Right cardiac atrium (tissue), 5 donors: ENCODE results near the gene CACNB1. TPM values are rescaled to one million over a fixed set of nuclear protein-coding genes. Genes with fewer than 3 reads are reported as not detected.

Experiments used
- ATAC-seq, 2 donors: fragments of 200-7000 bp; cut with Tn5 transposase; one replicate each; pipeline versions ENCODE4 v1.8.0 to v1.9.1; 2020; ENCODE audit warnings: moderate library complexity in 2 of 2, mild to moderate bottlenecking in 1 of 2
- DNase-seq, 3 donors: peaks; one replicate each; pipeline ENCODE4 v3.0.0-alpha.2; 2020
- H3K27ac ChIP-seq: one replicate; pipeline ENCODE4 v1.5.1; 2013; ENCODE audit warnings: mild to moderate bottlenecking, low read length, control low read depth, moderate library complexity
- H3K27me3 ChIP-seq: one replicate; pipeline ENCODE4 v1.6.1; 2013; ENCODE audit not compliant: control insufficient read depth, insufficient read depth
- H3K4me1 ChIP-seq: one replicate; pipeline ENCODE4 v1.6.1; 2013; ENCODE audit warnings: low read length; ENCODE audit not compliant: control insufficient read depth, insufficient read depth
- H3K4me3 ChIP-seq: one replicate; pipeline ENCODE4 v1.5.1; 2013; ENCODE audit warnings: low read length, control low read depth
- H3K9me3 ChIP-seq: one replicate; pipeline ENCODE4 v1.6.1; 2013; ENCODE audit warnings: low read length; ENCODE audit not compliant: control insufficient read depth
- WGBS: extraction: QIAGEN DNeasy Blood & Tissue Kit; methylation state at CpG from one replicate; pipeline ENCODE4 v1.1.7; 2013; 5-methylcytosine and 5-hydroxymethylcytosine counted together
- intact Hi-C, 4 donors: fragments of 100-400 bp; cut with DNase I; formaldehyde crosslinking; loops; one replicate each; pipeline versions ENCODE4 v1.11.0 to v1.14.0; 2022 to 2023
- polyA plus RNA-seq: library from polyadenylated mRNA; stranded (reverse); fragments of 200-250 nt; gene quantifications from one replicate; pipeline ENCODE4 v1.2.3, GENCODE V29; 2013
- total RNA-seq, 4 donors: library from RNA; stranded (reverse); fragmentation: NEBNext Ultra II Directional; extraction: Animal tissue kit (Norgen Biotek cat#: 25700); gene quantifications; one replicate each; pipeline ENCODE4 v1.2.1, GENCODE V29; 2021
- donor health status: healthy with polysubstance abuse.
- donor health status: DM: no; HTN: yes; CAD: no.
- donor health status: DM: no; HTN: no; CAD: no.
- donor health status: DM: no; HTN: yes; CAD: no; lungs with severe emphysema.
- donor health status: DM: yes; HTN: yes; CAD: no.

The CACNB1 gene
- total and polyA plus RNA-seq, 5 donors = 5.8 to 10.8 (median 7.7) TPM

GRCh38 chr17:39164675-39165143, 32.8 kb downstream of the CACNB1 start:
- ATAC-seq = peak; percentile 95
- Histone ChIP-seq H3K4me1 (no peaks in the 10 kb centered on the region), H3K27me3 (no peaks in the 10 kb centered on the region), H3K9me3 (no peaks in the 10 kb centered on the region), H3K27ac (no peak overlapping the region), H3K4me3 (peak overlapping the region; percentile 44)
- WGBS = under 1% methylated on average over 15 of the region's 15 CpGs
- intact Hi-C loops = loop anchor here in 1 of 4 donors (10.0 kb wide), 1 partner anchor 70 kb away; no protein-coding TSS in a partner anchor
- DNase-seq = peak; percentile 94 to 97 (median 96)

GRCh38 chr17:39161962-39162361, 35.5 kb downstream of the CACNB1 start:
- DNase-seq (no peak), ATAC-seq (no peak)
- no peaks in the 10 kb centered on the region for H3K27me3 ChIP-seq
- H3K4me3 ChIP-seq = no peak overlapping the region
- H3K4me1 ChIP-seq = no peaks in the 10 kb centered on the region
- H3K27ac ChIP-seq = no peak overlapping the region
- intact Hi-C loops = loop anchor here in 1 of 4 donors (10.0 kb wide), 1 partner anchor 73 kb away; no protein-coding TSS in a partner anchor
- WGBS = 71% methylated on average over 2 of the region's 2 CpGs
- no peaks in the 10 kb centered on the region for H3K9me3 ChIP-seq

- ATAC-seq (no peak), DNase-seq (peak in 1 of 3 donors; percentile 39)
- H3K4me1 ChIP-seq = no peaks in the 10 kb centered on the region
- WGBS = 92% methylated on average over 2 of the region's 2 CpGs
- H3K27me3 ChIP-seq = no peaks in the 10 kb centered on the region
- no peak overlapping the region for H3K27ac ChIP-seq
- no peaks in the 10 kb centered on the region for H3K9me3 ChIP-seq
- no peak overlapping the region for H3K4me3 ChIP-seq
- intact Hi-C loops = no loop called here
These were observed 38.8 kb downstream of the CACNB1 start for GRCh38 chr17:39158623-39159022.

GRCh38 chr17:39156491-39156890, 41.0 kb downstream of the CACNB1 start:
- intact Hi-C loops = no loop called here
- Histone ChIP-seq H3K4me3 (no peak overlapping the region), H3K27me3 (no peaks in the 10 kb centered on the region), H3K9me3 (no peaks in the 10 kb centered on the region), H3K27ac (no peak overlapping the region), H3K4me1 (peaks cover 5% of the 10 kb centered on the region)
- no peak for ATAC-seq
- peak in 1 of 3 donors; percentile 4 for DNase-seq
- 66% methylated on average over 7 of the region's 7 CpGs for WGBS

- H3K4me1 ChIP-seq = peaks cover 5% of the 10 kb centered on the region
- H3K27ac ChIP-seq = no peak overlapping the region
- WGBS = 42% methylated on average over 2 of the region's 2 CpGs
- no peak overlapping the region for H3K4me3 ChIP-seq
- ATAC-seq (no peak), DNase-seq (no peak)
- intact Hi-C loops = no loop called here
- no peaks in the 10 kb centered on the region for H3K9me3 ChIP-seq
- H3K27me3 ChIP-seq = no peaks in the 10 kb centered on the region
These were observed 41.8 kb downstream of the CACNB1 start for GRCh38 chr17:39155654-39156053.

GRCh38 chr17:39153599-39154051, 43.8 kb downstream of the CACNB1 start:
- intact Hi-C loops = loop anchor here (2.0 to 5.0 kb wide), 4 partner anchors 71 to 171 kb away; no protein-coding TSS in a partner anchor
- under 1% methylated on average over 16 of the region's 16 CpGs for WGBS
- ATAC-seq = peak; percentile 87 to 89

GRCh38 chr17:39151943-39152818, 45.3 kb downstream of the CACNB1 start:
- intact Hi-C loops = loop anchor here (1.0 to 5.0 kb wide), 5 partner anchors 70 to 170 kb away; no protein-coding TSS in a partner anchor
- ATAC-seq = peak; percentile 0 to 10
- no peaks in the 10 kb centered on the region for H3K9me3 ChIP-seq
- peaks cover 5% of the 10 kb centered on the region for H3K4me1 ChIP-seq
- DNase-seq = peak; percentile 48 to 65 (median 64)
- 13% methylated on average over 25 of the region's 25 CpGs for WGBS
- H3K4me3 ChIP-seq = peak overlapping the region; percentile 89
- H3K27me3 ChIP-seq = no peaks in the 10 kb centered on the region
- H3K27ac ChIP-seq = no peak overlapping the region

More at GRCh38 chr17:39153599-39154051, 43.8 kb downstream of the CACNB1 start:
- peak overlapping the region; percentile 77 for H3K27ac ChIP-seq
- H3K4me3 ChIP-seq = peak overlapping the region; percentile 89
- no peaks in the 10 kb centered on the region for H3K27me3 ChIP-seq
- H3K9me3 ChIP-seq = no peaks in the 10 kb centered on the region
- H3K4me1 ChIP-seq = peaks cover 5% of the 10 kb centered on the region
- peak; percentile 85 to 97 (median 94) for DNase-seq

- Histone ChIP-seq H3K4me1 (peaks cover 5% of the 10 kb centered on the region), H3K9me3 (no peaks in the 10 kb centered on the region), H3K4me3 (peak within 1 kb of the TSS; percentile 89), H3K27ac (no peak within 1 kb of the TSS), H3K27me3 (no peaks in the 10 kb centered on the region)
- no peak for ATAC-seq
- WGBS = 1% methylated on average over 68 of the region's 68 CpGs
- intact Hi-C loops = loop anchor here (5.0 kb wide), 3 partner anchors 69 to 169 kb away; no protein-coding TSS in a partner anchor
- DNase-seq = peak; percentile 34 to 71 (median 70)
These were observed 46.1 kb downstream of the CACNB1 start, which contains the start of gene PLXDC1 for GRCh38 chr17:39151150-39151942. PLXDC1 (minus strand) TSS chr17:39151637; CDS start chr17:39151437, 200 bp downstream.

GRCh38 chr17:39150795-39151149, 46.7 kb downstream of the CACNB1 start:
- DNase-seq = no peak
- Histone ChIP-seq H3K4me3 (peak overlapping the region; percentile 54), H3K27me3 (no peaks in the 10 kb centered on the region), H3K4me1 (peaks cover 5% of the 10 kb centered on the region), H3K9me3 (no peaks in the 10 kb centered on the region), H3K27ac (no peak overlapping the region)
- ATAC-seq = no peak
- intact Hi-C loops = loop anchor here (5.0 kb wide), 3 partner anchors 68 to 168 kb away; no protein-coding TSS in a partner anchor
- WGBS = 29% methylated on average over 5 of the region's 5 CpGs

GRCh38 chr17:39150104-39150634, 47.3 kb downstream of the CACNB1 start:
- no peak for ATAC-seq
- H3K4me1 ChIP-seq = peaks cover 5% of the 10 kb centered on the region
- H3K9me3 ChIP-seq = no peaks in the 10 kb centered on the region
- peak in 1 of 3 donors; percentile 16 for DNase-seq
- H3K27me3 ChIP-seq = no peaks in the 10 kb centered on the region
- H3K4me3 ChIP-seq = no peak overlapping the region
- 64% methylated on average over 5 of the region's 5 CpGs for WGBS
- intact Hi-C loops = loop anchor here (5.0 kb wide), 3 partner anchors 68 to 168 kb away; no protein-coding TSS in a partner anchor
- H3K27ac ChIP-seq = no peak overlapping the region
